ENCODE measurements around the gene CELF2.

CELF2 gene

GRCh38 chr10:11276449-11276990 is 258.8 kb downstream of the CELF2 start:
- no peak overlapping the region for H3K9ac ChIP-seq (ENCODE audit: low read depth, low read length, poor library complexity)

GRCh38 chr10:11279314-11279713 is 261.6 kb downstream of the CELF2 start:
- WGBS, 2 donors (ENCODE audit: extremely low coverage in 2 of 2, insufficient read length in 2 of 2, insufficient replicate concordance in 1 of 2): no CpG with 5 or more reads among the region's 7 CpGs

More at GRCh38 chr10:11276449-11276990, 258.8 kb downstream of the CELF2 start:
- no peak overlapping the region for H3K23ac ChIP-seq (ENCODE audit: low read depth, low read length, poor library complexity)
- H3K4me3 ChIP-seq (ENCODE audit: low read length in 2 of 2): no peak overlapping the region
- H3K14ac ChIP-seq (ENCODE audit: low read length): no peak overlapping the region
- no peak for DNase-seq (ENCODE audit: low spot score)
- no peaks in the 10 kb centered on the region for H3K9me3 ChIP-seq (replicated peaks in 1 of 2; ENCODE audit: control insufficient read depth in 2 of 2, insufficient read depth in 1 of 2, low read depth in 1 of 2, low read length in 2 of 2)
- no peaks in the 10 kb centered on the region for H3K79me1 ChIP-seq (ENCODE audit: low read depth, low read length)
- H3K36me3 ChIP-seq (replicated peaks in 1 of 2; ENCODE audit: control insufficient read depth in 2 of 2, insufficient read depth in 2 of 2, low read length in 2 of 2): peaks cover 3 to 16% of the 10 kb centered on the region in 2 donors
- no peak overlapping the region for H2AK5ac ChIP-seq (ENCODE audit: low read depth, low read length)
- peak overlapping the region; percentile 33 for H3K18ac ChIP-seq (ENCODE audit: low read length)
- no peak overlapping the region for H4K91ac ChIP-seq (ENCODE audit: low read depth, low read length, poor library complexity)
- H3K4me1 ChIP-seq (ENCODE audit: control insufficient read depth in 2 of 2, insufficient read depth in 1 of 2, low read depth in 1 of 2, low read length in 2 of 2): peaks cover 0 to 1% of the 10 kb centered on the region in 2 donors
- H3K4me2 ChIP-seq (ENCODE audit: insufficient read depth, low read length, poor library complexity, severe bottlenecking): no peak overlapping the region
- no peak overlapping the region for H3K27ac ChIP-seq (replicated peaks; ENCODE audit: low read length)
- no peaks in the 10 kb centered on the region for H3K27me3 ChIP-seq (ENCODE audit: control insufficient read depth in 3 of 3, insufficient read depth in 3 of 3, low read depth in 1 of 3, low read length in 3 of 3)
- H2BK120ac ChIP-seq (ENCODE audit: low read depth, low read length): no peak overlapping the region
- WGBS, 2 donors (ENCODE audit: extremely low coverage in 2 of 2, insufficient read length in 2 of 2, insufficient replicate concordance in 1 of 2): no CpG with 5 or more reads among the region's 10 CpGs
- H2BK12ac ChIP-seq (ENCODE audit: low read length): no peak overlapping the region
- no peak overlapping the region for H4K8ac ChIP-seq (ENCODE audit: low read depth, low read length)
- H2AFZ ChIP-seq (ENCODE audit: low read length): no peak overlapping the region
- no peak overlapping the region for H2BK15ac ChIP-seq (ENCODE audit: low read length)
- H3K4ac ChIP-seq (ENCODE audit: low read length): no peak overlapping the region
- H2BK5ac ChIP-seq (ENCODE audit: low read length): no peak overlapping the region

GRCh38 chr10:11280187-11280932 is 262.7 kb downstream of the CELF2 start:
- no peak overlapping the region for H4K8ac ChIP-seq (ENCODE audit: low read depth, low read length)
- no peaks in the 10 kb centered on the region for H3K27me3 ChIP-seq (ENCODE audit: control insufficient read depth in 3 of 3, insufficient read depth in 3 of 3, low read depth in 1 of 3, low read length in 3 of 3)
- no peak overlapping the region for H3K27ac ChIP-seq (replicated peaks; ENCODE audit: low read length)
- peak overlapping the region; percentile 47 for H3K14ac ChIP-seq (ENCODE audit: low read length)
- peaks cover 2 to 10% of the 10 kb centered on the region in 2 donors for H3K36me3 ChIP-seq (replicated peaks in 1 of 2; ENCODE audit: control insufficient read depth in 2 of 2, insufficient read depth in 2 of 2, low read length in 2 of 2)
- H2BK12ac ChIP-seq (ENCODE audit: low read length): no peak overlapping the region
- no peaks in the 10 kb centered on the region for H3K4me1 ChIP-seq (ENCODE audit: control insufficient read depth in 2 of 2, insufficient read depth in 1 of 2, low read depth in 1 of 2, low read length in 2 of 2)
- no peak overlapping the region for H2BK15ac ChIP-seq (ENCODE audit: low read length)
- H3K18ac ChIP-seq (ENCODE audit: low read length): peak overlapping the region; percentile 51
- H3K9ac ChIP-seq (ENCODE audit: low read depth, low read length, poor library complexity): no peak overlapping the region
- peaks cover 0 to 2% of the 10 kb centered on the region in 2 donors for H3K9me3 ChIP-seq (replicated peaks in 1 of 2; ENCODE audit: control insufficient read depth in 2 of 2, insufficient read depth in 1 of 2, low read depth in 1 of 2, low read length in 2 of 2)
- no peak for DNase-seq (ENCODE audit: low spot score)
- H2AFZ ChIP-seq (ENCODE audit: low read length): no peak overlapping the region
- no peak overlapping the region for H3K4me3 ChIP-seq (ENCODE audit: low read length in 2 of 2)
- no peak overlapping the region for H3K4me2 ChIP-seq (ENCODE audit: insufficient read depth, low read length, poor library complexity, severe bottlenecking)
- H4K91ac ChIP-seq (ENCODE audit: low read depth, low read length, poor library complexity): no peak overlapping the region
- no peaks in the 10 kb centered on the region for H3K79me1 ChIP-seq (ENCODE audit: low read depth, low read length)
- no peak overlapping the region for H2BK120ac ChIP-seq (ENCODE audit: low read depth, low read length)
- H2AK5ac ChIP-seq (ENCODE audit: low read depth, low read length): no peak overlapping the region
- no CpG with 5 or more reads among the region's 25 CpGs for WGBS, 2 donors (ENCODE audit: extremely low coverage in 2 of 2, insufficient read length in 2 of 2, insufficient replicate concordance in 1 of 2)
- H2BK5ac ChIP-seq (ENCODE audit: low read length): no peak overlapping the region
- H3K23ac ChIP-seq (ENCODE audit: low read depth, low read length, poor library complexity): peak overlapping the region; percentile 8
- H3K4ac ChIP-seq (ENCODE audit: low read length): no peak overlapping the region

More at GRCh38 chr10:11279314-11279713, 261.6 kb downstream of the CELF2 start:
- Histone ChIP-seq H2BK120ac (ENCODE audit: low read depth, low read length) (no peak overlapping the region), H3K4me1 (ENCODE audit: control insufficient read depth in 2 of 2, insufficient read depth in 1 of 2, low read depth in 1 of 2, low read length in 2 of 2) (peaks cover 0 to 1% of the 10 kb centered on the region in 2 donors), H3K27me3 (ENCODE audit: control insufficient read depth in 3 of 3, insufficient read depth in 3 of 3, low read depth in 1 of 3, low read length in 3 of 3) (no peaks in the 10 kb centered on the region), H3K4me2 (ENCODE audit: insufficient read depth, low read length, poor library complexity, severe bottlenecking) (no peak overlapping the region), H3K9ac (ENCODE audit: low read depth, low read length, poor library complexity) (no peak overlapping the region), H2BK15ac (ENCODE audit: low read length) (no peak overlapping the region), H3K79me1 (ENCODE audit: low read depth, low read length) (no peaks in the 10 kb centered on the region), H3K4me3 (ENCODE audit: low read length in 2 of 2) (no peak overlapping the region), H4K8ac (ENCODE audit: low read depth, low read length) (no peak overlapping the region), H4K91ac (ENCODE audit: low read depth, low read length, poor library complexity) (no peak overlapping the region), H3K36me3 (replicated peaks in 1 of 2; ENCODE audit: control insufficient read depth in 2 of 2, insufficient read depth in 2 of 2, low read length in 2 of 2) (peaks cover 2 to 10% of the 10 kb centered on the region in 2 donors), H2AK5ac (ENCODE audit: low read depth, low read length) (no peak overlapping the region), H3K14ac (ENCODE audit: low read length) (no peak overlapping the region), H3K9me3 (replicated peaks in 1 of 2; ENCODE audit: control insufficient read depth in 2 of 2, insufficient read depth in 1 of 2, low read depth in 1 of 2, low read length in 2 of 2) (peaks cover 0 to under 1% of the 10 kb centered on the region in 2 donors), H2BK12ac (ENCODE audit: low read length) (no peak overlapping the region), H3K4ac (ENCODE audit: low read length) (no peak overlapping the region), H3K27ac (replicated peaks; ENCODE audit: low read length) (no peak overlapping the region), H3K18ac (ENCODE audit: low read length) (no peak overlapping the region), H2AFZ (ENCODE audit: low read length) (no peak overlapping the region), H3K23ac (ENCODE audit: low read depth, low read length, poor library complexity) (no peak overlapping the region), H2BK5ac (ENCODE audit: low read length) (no peak overlapping the region)
- no peak for DNase-seq (ENCODE audit: low spot score)

- Histone ChIP-seq H2BK12ac (ENCODE audit: low read length) (no peak overlapping the region), H2BK5ac (ENCODE audit: low read length) (no peak overlapping the region), H2BK15ac (ENCODE audit: low read length) (no peak overlapping the region), H4K91ac (ENCODE audit: low read depth, low read length, poor library complexity) (no peak overlapping the region), H3K4me3 (ENCODE audit: low read length in 2 of 2) (no peak overlapping the region), H3K4me1 (ENCODE audit: control insufficient read depth in 2 of 2, insufficient read depth in 1 of 2, low read depth in 1 of 2, low read length in 2 of 2) (no peaks in the 10 kb centered on the region), H3K27ac (replicated peaks; ENCODE audit: low read length) (no peak overlapping the region), H2AFZ (ENCODE audit: low read length) (no peak overlapping the region), H2BK120ac (ENCODE audit: low read depth, low read length) (no peak overlapping the region), H3K18ac (ENCODE audit: low read length) (no peak overlapping the region), H3K36me3 (replicated peaks in 1 of 2; ENCODE audit: control insufficient read depth in 2 of 2, insufficient read depth in 2 of 2, low read length in 2 of 2) (peaks cover 3 to 10% of the 10 kb centered on the region in 2 donors), H3K23ac (ENCODE audit: low read depth, low read length, poor library complexity) (peak overlapping the region; percentile 7), H2AK5ac (ENCODE audit: low read depth, low read length) (no peak overlapping the region), H3K9me3 (replicated peaks in 1 of 2; ENCODE audit: control insufficient read depth in 2 of 2, insufficient read depth in 1 of 2, low read depth in 1 of 2, low read length in 2 of 2) (peaks cover 0 to 2% of the 10 kb centered on the region in 2 donors), H3K4ac (ENCODE audit: low read length) (no peak overlapping the region), H3K27me3 (ENCODE audit: control insufficient read depth in 3 of 3, insufficient read depth in 3 of 3, low read depth in 1 of 3, low read length in 3 of 3) (no peaks in the 10 kb centered on the region), H3K9ac (ENCODE audit: low read depth, low read length, poor library complexity) (no peak overlapping the region), H4K8ac (ENCODE audit: low read depth, low read length) (no peak overlapping the region), H3K79me1 (ENCODE audit: low read depth, low read length) (no peaks in the 10 kb centered on the region), H3K4me2 (ENCODE audit: insufficient read depth, low read length, poor library complexity, severe bottlenecking) (no peak overlapping the region), H3K14ac (ENCODE audit: low read length) (no peak overlapping the region)
- WGBS, 2 donors (ENCODE audit: extremely low coverage in 2 of 2, insufficient read length in 2 of 2, insufficient replicate concordance in 1 of 2): no CpG with 5 or more reads among the region's 9 CpGs
- no peak for DNase-seq (ENCODE audit: low spot score)
Observed at GRCh38 chr10:11282156-11282555, 264.5 kb downstream of the CELF2 start.
